ENCODE measurements around the gene P2RY8.
"Not testable (repeated sequence)": the region's sequence is repeated elsewhere in the genome, so short reads cannot be mapped to it uniquely, and the experiment has no call there.

The P2RY8 gene

DNA sequence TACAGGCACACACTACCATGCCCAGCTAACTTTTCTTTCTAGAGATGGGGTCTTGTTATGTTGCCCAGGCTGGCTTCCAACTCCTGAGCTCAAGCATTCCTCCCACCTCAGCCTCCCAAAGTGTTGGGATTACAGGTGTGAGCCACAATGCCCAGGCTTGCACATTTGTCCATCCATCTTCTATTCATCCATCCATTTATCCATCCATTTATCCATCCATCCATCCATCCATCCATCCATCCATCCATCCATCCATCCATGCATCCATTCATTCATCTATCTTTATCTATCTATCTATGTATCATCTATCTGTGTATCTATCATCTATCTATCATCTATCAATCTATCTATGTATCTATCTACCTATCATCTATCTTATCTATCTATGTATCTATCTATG is 20.5 kb upstream of the P2RY8 start:
- H3K4me3 Mint-ChIP-seq, H3K27ac Mint-ChIP-seq, H3K27me3 Mint-ChIP-seq: not testable (repeated sequence)

DNA sequence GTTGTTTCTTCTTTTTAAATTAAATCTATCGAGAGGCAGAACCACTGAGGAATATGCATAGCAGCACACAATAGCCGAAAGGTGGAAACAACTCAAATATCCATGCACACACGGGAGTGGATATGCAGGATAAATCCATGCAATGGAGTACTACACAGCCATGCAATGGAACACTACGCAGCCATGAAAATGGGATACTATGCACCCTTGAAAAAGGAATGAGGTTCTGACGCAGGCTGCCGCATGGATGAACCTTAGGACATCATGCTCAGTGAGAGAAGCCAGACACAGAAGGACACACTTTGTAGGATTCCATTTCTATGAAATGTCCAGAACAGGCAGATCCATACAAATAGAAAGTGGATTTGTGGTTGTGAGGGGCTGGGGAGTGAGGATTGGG is 18.4 kb upstream of the P2RY8 start:
- no peak overlapping the region for H3K4me3 Mint-ChIP-seq
- intact Hi-C loops (cut with micrococcal nuclease): no loop called here
- H3K27me3 Mint-ChIP-seq: peaks cover 7% of the 10 kb centered on the region
- H3K27ac Mint-ChIP-seq: no peak overlapping the region
- H3K36me3 Mint-ChIP-seq (ENCODE audit: low read depth): no peaks in the 10 kb centered on the region
- peaks cover 28% of the 10 kb centered on the region for H3K4me1 Mint-ChIP-seq (ENCODE audit: low read depth)
- no peaks in the 10 kb centered on the region for H3K9me3 Mint-ChIP-seq

More for the DNA sequence above, 20.5 kb upstream of the P2RY8 start:
- H3K36me3 Mint-ChIP-seq (ENCODE audit: low read depth); H3K9me3 Mint-ChIP-seq; intact Hi-C loops (cut with micrococcal nuclease): not testable (repeated sequence)
- H3K4me1 Mint-ChIP-seq (ENCODE audit: low read depth): peaks cover 22% of the 10 kb centered on the region

DNA sequence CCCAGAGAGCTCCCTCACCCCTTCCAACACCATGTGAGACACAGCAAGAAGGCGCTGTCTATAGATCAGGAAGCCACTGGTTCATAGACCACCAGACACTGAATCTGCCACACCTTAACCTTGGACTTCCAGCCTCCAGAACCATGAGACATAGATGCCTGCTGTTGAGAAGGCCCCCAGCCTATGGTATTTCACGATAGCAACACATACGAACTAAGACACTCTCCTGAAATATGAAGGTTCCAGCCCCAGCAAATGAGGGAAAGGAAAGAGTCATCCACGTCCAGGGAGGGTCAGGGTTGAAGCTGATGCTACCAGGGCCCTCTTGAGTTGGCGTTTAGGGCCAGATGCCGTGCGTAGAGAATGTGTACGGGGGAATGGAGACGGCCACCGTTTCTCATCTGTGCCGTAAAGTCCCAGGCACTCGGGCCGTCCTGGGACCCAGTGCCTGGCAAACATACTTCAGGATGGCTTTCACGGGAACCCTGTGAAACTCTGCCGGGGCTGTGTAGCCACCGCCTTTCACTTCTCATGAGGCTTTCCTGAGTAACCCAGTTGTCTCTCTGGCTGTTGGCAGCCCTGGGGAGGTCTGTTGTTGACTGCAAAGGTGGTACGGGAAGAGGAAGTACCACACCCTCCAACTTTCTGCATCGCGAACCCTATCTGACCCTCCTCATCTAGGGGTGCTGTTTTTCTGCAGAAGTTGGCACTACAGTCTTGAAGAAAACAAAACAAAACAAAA is 17.7 kb upstream of the P2RY8 start:
- Mint-ChIP-seq H3K9me3 (no peaks in the 10 kb centered on the region), H3K27me3 (peaks cover 7% of the 10 kb centered on the region), H3K4me1 (ENCODE audit: low read depth) (peaks cover 28% of the 10 kb centered on the region), H3K27ac (no peak overlapping the region), H3K4me3 (no peak overlapping the region), H3K36me3 (ENCODE audit: low read depth) (no peaks in the 10 kb centered on the region)
- intact Hi-C loops (cut with micrococcal nuclease): no loop called here

DNA sequence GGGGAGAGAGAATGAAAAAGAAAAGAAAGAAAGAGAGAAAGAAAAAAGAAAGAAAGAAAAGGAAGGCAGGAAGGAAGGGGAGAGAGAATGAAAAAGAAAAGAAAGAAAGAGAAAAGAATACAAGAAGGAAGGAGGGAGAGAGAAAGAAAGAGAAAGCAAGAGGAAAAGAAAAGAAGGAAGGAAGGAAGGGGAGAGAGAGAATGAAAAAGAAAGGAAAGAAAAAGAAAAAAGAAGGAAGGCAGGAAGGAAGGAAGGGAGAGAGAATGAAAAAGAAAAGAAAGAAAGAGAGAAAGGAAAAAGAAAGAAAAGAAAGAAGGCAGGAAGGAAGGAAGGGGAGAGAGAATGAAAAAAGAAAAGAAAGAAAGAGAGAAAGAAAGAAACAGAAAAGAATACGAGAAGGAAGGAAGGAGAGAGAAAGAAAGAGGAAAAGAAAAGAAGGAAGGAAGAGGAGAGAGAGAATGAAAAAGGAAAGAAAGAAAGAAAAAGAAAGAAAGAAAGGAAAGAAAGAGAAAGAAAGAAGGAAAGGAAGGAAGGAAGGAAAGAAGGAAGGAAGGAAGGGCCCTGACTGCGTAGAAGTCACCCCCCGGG is 15.1 kb upstream of the P2RY8 start:
- H3K4me1 Mint-ChIP-seq (ENCODE audit: low read depth): peaks cover 28% of the 10 kb centered on the region

DNA sequence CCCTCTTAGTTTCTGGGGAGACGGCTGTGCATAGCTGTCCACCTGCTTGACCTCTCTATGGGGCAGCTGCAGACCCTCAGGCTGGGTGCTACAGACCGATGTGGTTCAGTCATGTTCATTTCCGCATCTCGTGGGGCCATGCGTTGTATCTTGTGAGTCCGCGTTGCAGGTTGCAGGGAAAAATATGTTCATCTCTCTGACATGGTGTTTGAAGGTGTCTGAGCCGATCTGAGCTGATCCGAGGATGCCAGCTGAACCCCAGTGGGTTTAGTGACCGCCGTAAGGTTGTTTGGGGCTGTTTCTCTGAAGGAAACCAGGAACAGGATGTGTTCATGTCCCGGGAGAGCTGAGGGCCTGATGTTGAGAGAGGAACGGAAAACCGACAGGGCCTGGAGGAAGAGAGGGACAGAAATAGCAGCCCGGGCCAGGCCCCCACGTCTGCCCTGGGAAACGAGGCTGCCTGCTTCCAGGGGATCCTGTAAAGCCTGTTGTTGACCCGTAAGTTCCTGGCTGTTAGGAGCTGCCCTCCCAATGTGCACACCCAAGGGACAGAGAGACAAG is 9.8 kb upstream of the P2RY8 start:
- Mint-ChIP-seq H3K4me3 (no peak overlapping the region), H3K4me1 (ENCODE audit: low read depth) (peaks cover 12% of the 10 kb centered on the region), H3K27ac (peak overlapping the region; percentile 63)

More for the DNA sequence above, 15.1 kb upstream of the P2RY8 start:
- no peaks in the 10 kb centered on the region for H3K9me3 Mint-ChIP-seq
- no peak overlapping the region for H3K27ac Mint-ChIP-seq
- no peaks in the 10 kb centered on the region for H3K36me3 Mint-ChIP-seq (ENCODE audit: low read depth)
- no peak overlapping the region for H3K4me3 Mint-ChIP-seq
- intact Hi-C loops (cut with micrococcal nuclease): no loop called here
- peaks cover 7% of the 10 kb centered on the region for H3K27me3 Mint-ChIP-seq

DNA sequence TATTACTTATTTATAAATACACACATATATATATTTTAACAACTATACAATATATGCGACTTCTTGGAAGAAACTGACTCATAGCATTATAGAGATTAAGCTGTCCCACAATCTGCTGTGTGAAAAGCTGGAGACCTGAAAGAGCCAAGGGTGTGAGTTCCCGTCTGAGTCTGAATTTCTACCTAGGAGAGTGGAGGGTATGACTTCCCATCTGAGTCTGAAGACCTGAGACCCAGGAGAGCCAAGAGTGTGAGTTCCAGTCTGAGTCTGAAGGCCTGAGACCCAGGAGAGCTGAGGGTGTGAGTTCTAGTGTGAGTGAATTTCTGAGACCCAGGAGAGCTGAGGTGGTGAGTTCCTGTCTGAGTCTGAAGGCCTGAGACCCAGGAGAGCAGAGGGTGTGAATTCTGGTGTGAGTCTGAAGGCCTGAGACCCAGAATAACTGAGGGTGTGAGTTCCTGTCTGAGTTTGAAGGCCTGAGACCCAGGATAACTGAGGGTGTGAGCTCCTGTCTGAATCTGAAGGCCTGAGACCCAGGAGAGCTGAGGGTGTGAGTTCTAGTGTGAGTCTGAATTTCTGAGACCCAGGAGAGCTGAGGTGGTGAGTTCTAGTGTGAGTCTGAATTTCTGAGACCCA is 8.9 kb upstream of the P2RY8 start:
- intact Hi-C loops (cut with micrococcal nuclease): no loop called here
- H3K4me3 Mint-ChIP-seq: no peak overlapping the region
- H3K4me1 Mint-ChIP-seq (ENCODE audit: low read depth): peaks cover 6% of the 10 kb centered on the region
- peaks cover 2% of the 10 kb centered on the region for H3K27me3 Mint-ChIP-seq
- H3K9me3 Mint-ChIP-seq: no peaks in the 10 kb centered on the region
- no peaks in the 10 kb centered on the region for H3K36me3 Mint-ChIP-seq (ENCODE audit: low read depth)
- peak overlapping the region; percentile 2 for H3K27ac Mint-ChIP-seq

More for the DNA sequence above, 9.8 kb upstream of the P2RY8 start:
- Mint-ChIP-seq H3K9me3 (no peaks in the 10 kb centered on the region), H3K36me3 (ENCODE audit: low read depth) (no peaks in the 10 kb centered on the region), H3K27me3 (peaks cover 5% of the 10 kb centered on the region)
- intact Hi-C loops (cut with micrococcal nuclease): no loop called here

DNA sequence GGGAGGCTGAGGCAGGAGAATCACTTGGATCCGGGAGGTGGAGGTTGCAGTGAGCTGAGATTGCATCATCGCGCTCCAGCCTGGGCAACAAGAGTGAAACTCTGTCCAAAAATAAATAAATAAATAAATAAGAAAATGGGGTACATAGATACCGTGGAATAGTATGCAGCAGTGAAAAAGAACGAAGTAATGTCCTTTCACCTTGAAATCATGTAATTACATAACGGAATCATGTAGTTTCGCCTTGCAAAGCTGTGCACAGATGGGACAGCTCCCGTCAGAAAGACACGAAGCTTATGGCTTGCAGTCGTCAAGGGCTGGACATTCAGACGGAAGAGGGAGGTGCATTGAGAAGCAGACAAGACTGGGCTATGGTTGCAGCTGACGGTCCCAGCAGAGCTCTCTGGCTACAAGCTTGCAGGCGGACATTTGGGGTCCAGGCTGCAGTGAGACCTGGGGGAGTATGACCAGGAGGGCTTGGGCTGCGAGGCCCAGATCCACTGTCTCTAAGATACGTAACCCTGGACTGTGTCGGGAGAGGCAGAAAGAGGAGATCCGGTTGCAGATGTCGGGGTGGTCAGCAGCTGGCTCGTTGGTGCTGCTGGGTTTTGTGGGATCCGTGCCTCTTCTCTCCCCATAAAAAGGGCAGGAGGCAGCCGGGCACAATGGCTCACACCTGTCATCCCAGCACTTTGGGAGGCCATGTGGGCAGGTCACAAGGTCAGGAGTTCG is 6.2 kb upstream of the P2RY8 start:
- H3K4me3 Mint-ChIP-seq: no peak overlapping the region
- no peaks in the 10 kb centered on the region for H3K9me3 Mint-ChIP-seq
- no peak overlapping the region for H3K27ac Mint-ChIP-seq
- no peaks in the 10 kb centered on the region for H3K36me3 Mint-ChIP-seq (ENCODE audit: low read depth)
- intact Hi-C loops (cut with micrococcal nuclease): no loop called here
- peaks cover 2% of the 10 kb centered on the region for H3K27me3 Mint-ChIP-seq
- peaks cover 6% of the 10 kb centered on the region for H3K4me1 Mint-ChIP-seq (ENCODE audit: low read depth)

DNA sequence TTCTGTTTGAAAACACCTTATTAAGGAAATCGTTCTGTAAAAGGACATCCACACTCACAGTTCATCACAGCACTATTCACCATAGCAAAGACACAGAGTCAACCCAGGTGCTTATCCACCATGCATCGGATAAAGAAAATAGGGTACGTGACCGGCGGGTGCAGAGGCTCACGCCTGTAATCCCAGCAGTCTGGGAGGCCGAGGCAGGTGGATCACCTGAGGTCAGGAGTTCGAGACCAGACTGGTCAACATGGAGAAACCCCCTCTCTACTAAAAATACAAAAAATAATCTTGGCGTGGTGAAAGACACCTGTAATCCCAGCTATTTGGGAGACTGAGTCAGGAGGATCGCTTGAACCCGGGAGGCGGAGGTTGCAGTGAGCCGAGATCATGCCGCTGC is 2.2 kb upstream of the P2RY8 start:
- intact Hi-C loops (cut with micrococcal nuclease): loop anchor here (5.0 kb wide), 2 partner anchors 37 to 43 kb away; no protein-coding TSS in a partner anchor
- H3K4me3 Mint-ChIP-seq; H3K27ac Mint-ChIP-seq; H3K27me3 Mint-ChIP-seq; H3K9me3 Mint-ChIP-seq; H3K36me3 Mint-ChIP-seq (ENCODE audit: low read depth): not testable (repeated sequence)
- H3K4me1 Mint-ChIP-seq (ENCODE audit: low read depth): peaks cover 36% of the 10 kb centered on the region

DNA sequence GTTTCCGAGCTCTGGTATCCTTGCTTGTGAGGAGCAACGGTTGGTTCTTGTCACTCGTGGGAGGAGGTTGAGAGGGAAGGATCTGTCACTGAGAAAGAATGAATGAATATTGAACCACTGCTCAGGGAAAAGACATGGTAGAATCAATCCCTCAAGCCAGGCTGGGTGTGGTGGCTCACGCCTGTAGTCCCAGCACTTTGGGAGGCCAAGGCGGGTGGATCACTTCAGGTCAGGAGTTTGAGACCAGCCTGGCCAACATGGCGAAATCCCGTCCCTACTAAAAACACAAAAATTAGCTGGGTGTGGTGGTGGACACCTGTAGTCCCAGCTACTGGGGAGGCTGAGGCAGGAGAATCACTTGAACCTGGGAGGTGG is 718 bp upstream of the P2RY8 start:
- H3K9me3 Mint-ChIP-seq: not testable (repeated sequence)
- intact Hi-C loops (cut with micrococcal nuclease): loop anchor here (1.0 to 5.0 kb wide), 3 partner anchors 35 to 83 kb away; no protein-coding TSS in a partner anchor
- H3K4me3 Mint-ChIP-seq: peak overlapping the region; percentile 76

DNA sequence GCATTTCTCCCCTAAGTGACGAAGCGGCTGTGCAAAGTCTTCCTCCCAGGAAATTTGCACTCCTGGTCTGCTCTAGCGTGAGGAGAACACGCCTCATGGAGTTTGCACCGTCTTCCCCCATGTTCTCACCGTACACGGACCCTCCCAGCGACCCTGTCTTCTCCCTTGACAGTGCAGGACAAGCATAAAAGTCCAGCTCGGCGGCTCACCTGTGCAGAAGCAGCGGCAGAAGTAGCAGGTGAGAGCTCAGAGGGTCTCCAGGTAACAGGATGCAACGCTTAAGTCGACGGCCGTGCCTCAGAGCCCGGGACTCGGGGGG is 314 bp downstream of the P2RY8 start:
- no peaks in the 10 kb centered on the region for H3K9me3 Mint-ChIP-seq
- peak overlapping the region; percentile 88 for H3K27ac Mint-ChIP-seq
- no peaks in the 10 kb centered on the region for H3K36me3 Mint-ChIP-seq (ENCODE audit: low read depth)
- peak overlapping the region; percentile 76 for H3K4me3 Mint-ChIP-seq
- intact Hi-C loops (cut with micrococcal nuclease): loop anchor here (1.0 to 5.0 kb wide), 3 partner anchors 34 to 82 kb away; no protein-coding TSS in a partner anchor
- H3K27me3 Mint-ChIP-seq: no peaks in the 10 kb centered on the region
- H3K4me1 Mint-ChIP-seq (ENCODE audit: low read depth): peaks cover 37% of the 10 kb centered on the region

More for the DNA sequence above, 718 bp upstream of the P2RY8 start:
- peaks cover 37% of the 10 kb centered on the region for H3K4me1 Mint-ChIP-seq (ENCODE audit: low read depth)
- H3K27ac Mint-ChIP-seq: peak overlapping the region; percentile 88
- not testable (repeated sequence) for H3K27me3 Mint-ChIP-seq; H3K36me3 Mint-ChIP-seq (ENCODE audit: low read depth)

DNA sequence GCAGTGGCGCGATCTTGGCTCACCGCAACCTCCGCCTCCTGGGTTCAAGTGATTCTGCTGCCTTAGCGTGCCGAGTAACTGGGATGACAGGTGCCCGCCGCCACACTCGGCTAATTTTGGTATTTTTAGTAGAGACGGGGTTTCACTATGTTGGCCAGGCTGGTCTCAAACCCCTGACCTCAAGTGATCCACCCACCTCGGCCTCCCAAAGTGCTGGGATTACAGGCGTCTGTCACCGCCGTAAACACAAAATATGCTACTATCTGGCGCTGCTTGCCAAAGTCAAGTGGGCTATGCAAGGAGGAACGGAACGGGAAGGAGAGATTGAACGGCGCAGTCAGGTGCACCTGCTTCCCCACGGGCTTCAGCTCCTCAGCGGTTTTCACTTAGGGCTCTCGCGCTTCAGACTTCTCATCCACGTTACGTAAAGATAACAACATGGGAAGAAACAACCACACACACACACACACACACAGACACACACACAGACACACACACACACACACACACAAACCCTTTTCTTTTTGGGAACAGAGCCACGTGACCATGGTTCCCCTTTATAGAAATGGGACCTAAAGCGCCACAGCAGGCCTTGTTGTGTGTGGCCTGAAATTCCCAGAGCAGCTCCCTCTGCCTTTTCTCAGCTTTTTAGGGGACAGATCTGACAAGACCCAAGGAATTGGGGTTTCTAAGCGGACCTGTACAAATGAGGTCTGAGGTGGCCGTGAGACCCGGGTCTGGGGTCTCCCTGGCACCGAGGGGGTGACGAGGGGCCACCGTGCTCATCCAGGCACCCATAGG is 1.5 kb downstream of the P2RY8 start:
- intact Hi-C loops (cut with micrococcal nuclease): loop anchor here (5.0 kb wide), 2 partner anchors 33 to 47 kb away; no protein-coding TSS in a partner anchor
- no peaks in the 10 kb centered on the region for H3K27me3 Mint-ChIP-seq
- H3K27ac Mint-ChIP-seq: peak overlapping the region; percentile 88
- peak overlapping the region; percentile 76 for H3K4me3 Mint-ChIP-seq
- peaks cover 37% of the 10 kb centered on the region for H3K4me1 Mint-ChIP-seq (ENCODE audit: low read depth)
- H3K9me3 Mint-ChIP-seq: no peaks in the 10 kb centered on the region
- H3K36me3 Mint-ChIP-seq (ENCODE audit: low read depth): no peaks in the 10 kb centered on the region

DNA sequence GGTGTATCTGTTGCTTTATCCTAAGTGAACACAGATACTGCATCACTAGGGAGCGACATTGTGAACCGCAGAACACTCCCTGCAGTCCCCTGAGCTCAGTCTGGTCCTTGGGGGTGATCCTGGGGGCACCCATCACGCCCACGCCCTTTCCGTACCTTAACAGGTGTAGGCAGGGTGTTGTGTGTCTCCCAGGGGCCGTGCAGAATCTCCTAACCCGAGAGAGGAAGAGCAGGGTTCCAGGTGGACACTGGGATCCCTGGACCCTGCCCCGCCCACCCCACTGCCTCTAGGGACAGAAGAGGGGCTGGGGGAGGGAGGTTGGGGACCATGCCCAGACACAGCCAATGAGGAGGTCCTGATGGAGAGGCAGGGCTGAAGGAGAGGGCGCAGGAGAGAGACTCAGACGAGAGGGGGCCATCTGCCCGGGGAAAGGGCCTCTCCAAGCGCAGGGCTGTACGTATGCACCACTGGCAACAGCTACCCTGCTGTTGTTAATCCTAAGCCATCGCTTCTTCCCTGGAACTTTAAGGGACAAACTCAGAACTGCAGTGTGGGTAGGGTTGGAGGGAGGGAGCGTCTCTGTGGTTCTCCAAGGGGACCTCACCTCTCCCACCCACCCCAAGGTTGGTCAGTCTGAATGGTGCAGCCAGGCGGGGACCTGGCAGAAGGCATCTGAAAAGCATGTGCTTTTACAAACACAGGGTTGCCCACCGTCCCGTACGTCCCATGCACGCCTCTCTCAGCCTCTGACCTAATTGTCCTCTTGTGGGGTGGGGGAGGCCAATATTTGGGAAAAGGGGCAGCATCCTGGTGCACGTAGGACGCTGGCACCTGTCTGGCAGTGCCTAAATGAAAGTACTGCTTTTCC is 2.5 kb downstream of the P2RY8 start:
- Mint-ChIP-seq H3K36me3 (ENCODE audit: low read depth) (no peaks in the 10 kb centered on the region), H3K4me1 (ENCODE audit: low read depth) (peaks cover 37% of the 10 kb centered on the region), H3K27ac (peak overlapping the region; percentile 88), H3K9me3 (no peaks in the 10 kb centered on the region), H3K4me3 (peak overlapping the region; percentile 76), H3K27me3 (no peaks in the 10 kb centered on the region)
- intact Hi-C loops (cut with micrococcal nuclease): loop anchor here (5.0 kb wide), 2 partner anchors 32 to 48 kb away; no protein-coding TSS in a partner anchor

All from dendritic cell treated with granulocyte-macrophage colony-stimulating factor and Interleukin-4, amounts not matched to agents 40 ng/mL and 50 ng/mL, for 4 days (primary cell).